Loucy (cell line): ENCODE measurements around the gene ARL16.

Experiments
- H2AFZ ChIP-seq: fragments of 200-600 bp; sonication (generic); 2 replicates; pipeline ENCODE4 v1.6.0; 2016; ENCODE audit warnings: antibody characterized with exemption, mild to moderate bottlenecking, low read length, moderate library complexity
- H3F3A ChIP-seq: fragments of 200-600 bp; 2 replicates; pipeline ENCODE4 v1.6.0; 2016; ENCODE audit warnings: antibody characterized with exemption, low read depth, mild to moderate bottlenecking
- H3K27me3 ChIP-seq: fragments of 200-600 bp; sonication (generic); 2 replicates; pipeline ENCODE4 v1.6.1; 2014; ENCODE audit warnings: low read length, mild to moderate bottlenecking; ENCODE audit not compliant: insufficient read depth, poor library complexity, severe bottlenecking
- H3K36me3 ChIP-seq: fragments of 200-600 bp; sonication (generic); 2 replicates; pipeline ENCODE4 v1.6.1; 2016; ENCODE audit warnings: low read length; ENCODE audit not compliant: insufficient read depth
- H3K4me1 ChIP-seq: fragments of 200-600 bp; sonication (generic); 2 replicates; pipeline ENCODE4 v1.5.1; 2014; ENCODE audit warnings: low read length, mild to moderate bottlenecking; ENCODE audit not compliant: insufficient read depth, poor library complexity, severe bottlenecking
- H3K4me2 ChIP-seq: fragments of 200-600 bp; sonication (generic); 2 replicates; pipeline ENCODE4 v1.6.0; 2014; ENCODE audit warnings: antibody characterized with exemption, low read length, low read depth, mild to moderate bottlenecking; ENCODE audit not compliant: poor library complexity, severe bottlenecking
- H3K4me3 ChIP-seq: fragments of 200-600 bp; sonication (generic); 2 replicates; pipeline ENCODE4 v1.5.1; 2014; ENCODE audit warnings: low read length, mild to moderate bottlenecking, mixed read lengths; ENCODE audit not compliant: poor library complexity, severe bottlenecking
- H3K79me2 ChIP-seq: fragments of 200-600 bp; sonication (generic); 2 replicates; pipeline ENCODE4 v1.6.1; 2014; ENCODE audit warnings: low read length; ENCODE audit not compliant: insufficient read depth
- H3K9ac ChIP-seq: fragments of 200-600 bp; sonication (generic); 2 replicates; pipeline ENCODE4 v1.6.0; 2014; ENCODE audit warnings: mild to moderate bottlenecking, low read depth, low read length, moderate library complexity; ENCODE audit not compliant: poor library complexity, severe bottlenecking
- H3K9me2 ChIP-seq: fragments of 200-600 bp; sonication (generic); replicated peaks from 2 replicates; pipeline ENCODE4 v1.6.1; 2016; ENCODE audit warnings: low read depth, low read length, mixed read lengths
- H3K9me3 ChIP-seq: fragments of 200-600 bp; sonication (generic); 2 replicates; pipeline ENCODE4 v1.6.1; 2014; ENCODE audit warnings: mild to moderate bottlenecking, antibody characterized with exemption, low read length, low read depth; ENCODE audit not compliant: insufficient read depth
- H4K20me1 ChIP-seq: fragments of 200-600 bp; sonication (generic); 2 replicates; pipeline ENCODE4 v1.6.0; 2014; ENCODE audit warnings: antibody characterized with exemption, low read length, mild to moderate bottlenecking; ENCODE audit not compliant: insufficient read depth, poor library complexity, severe bottlenecking
- EZH2phosphoT487 ChIP-seq: fragments of 200-600 bp; IDR thresholded peaks from 2 replicates; pipeline ENCODE4 v1.6.1; 2018; ENCODE audit warnings: antibody characterized with exemption, mild to moderate bottlenecking, moderate library complexity, borderline replicate concordance
- TF ChIP-seq, protein P1 (sequence below): fragments of 200-600 bp; sonication (generic); conservative IDR thresholded peaks from 2 replicates; pipeline ENCODE4 v1.5.1; 2014; ENCODE audit warnings: mild to moderate bottlenecking, antibody characterized with exemption, low read length

ARL16 gene

DNA sequence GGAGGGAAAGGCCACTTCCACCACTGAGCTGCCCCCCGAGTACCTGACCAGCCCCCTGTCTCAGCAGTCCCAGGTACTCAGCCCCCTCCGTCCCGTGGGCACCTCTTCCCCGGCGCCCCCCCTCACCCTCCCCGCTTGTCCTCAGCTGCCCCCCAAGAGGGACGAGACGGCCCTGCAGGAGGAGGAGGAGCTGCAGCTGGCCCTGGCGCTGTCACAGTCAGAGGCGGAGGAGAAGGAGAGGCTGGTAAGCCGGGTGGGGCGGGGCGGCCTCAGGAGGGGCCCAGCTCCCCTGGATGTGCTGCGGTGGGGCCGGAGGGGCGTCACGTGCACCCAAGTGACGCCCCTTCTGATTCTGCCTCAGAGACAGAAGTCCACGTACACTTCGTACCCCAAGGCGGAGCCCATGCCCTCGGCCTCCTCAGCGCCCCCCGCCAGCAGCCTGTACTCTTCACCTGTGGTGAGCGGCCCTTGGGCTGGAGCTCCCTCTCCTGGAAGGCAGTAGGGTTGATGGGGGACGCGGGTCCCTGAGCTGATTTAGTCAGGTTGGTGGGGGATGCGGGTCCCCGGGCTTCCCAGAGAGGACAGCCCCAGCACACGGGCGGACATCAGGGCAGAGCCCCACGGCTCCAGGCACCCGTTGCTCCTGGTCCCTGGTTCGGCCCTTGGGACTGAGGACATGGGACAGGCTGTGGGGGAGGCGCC, 10.1 kb upstream of the ARL16 start:
- no peaks in the 10 kb centered on the region for H3K27me3 ChIP-seq
- H2AFZ ChIP-seq: no peak overlapping the region
- no peaks in the 10 kb centered on the region for H3K4me1 ChIP-seq
- peaks cover 20% of the 10 kb centered on the region; the same call in 1 of the 2 replicates for H3K79me2 ChIP-seq
- H3K9ac ChIP-seq: no peak overlapping the region
- H3K9me2 ChIP-seq: no peaks in the 10 kb centered on the region
- H4K20me1 ChIP-seq: peaks cover 4% of the 10 kb centered on the region
- TF ChIP-seq, protein P1, sequence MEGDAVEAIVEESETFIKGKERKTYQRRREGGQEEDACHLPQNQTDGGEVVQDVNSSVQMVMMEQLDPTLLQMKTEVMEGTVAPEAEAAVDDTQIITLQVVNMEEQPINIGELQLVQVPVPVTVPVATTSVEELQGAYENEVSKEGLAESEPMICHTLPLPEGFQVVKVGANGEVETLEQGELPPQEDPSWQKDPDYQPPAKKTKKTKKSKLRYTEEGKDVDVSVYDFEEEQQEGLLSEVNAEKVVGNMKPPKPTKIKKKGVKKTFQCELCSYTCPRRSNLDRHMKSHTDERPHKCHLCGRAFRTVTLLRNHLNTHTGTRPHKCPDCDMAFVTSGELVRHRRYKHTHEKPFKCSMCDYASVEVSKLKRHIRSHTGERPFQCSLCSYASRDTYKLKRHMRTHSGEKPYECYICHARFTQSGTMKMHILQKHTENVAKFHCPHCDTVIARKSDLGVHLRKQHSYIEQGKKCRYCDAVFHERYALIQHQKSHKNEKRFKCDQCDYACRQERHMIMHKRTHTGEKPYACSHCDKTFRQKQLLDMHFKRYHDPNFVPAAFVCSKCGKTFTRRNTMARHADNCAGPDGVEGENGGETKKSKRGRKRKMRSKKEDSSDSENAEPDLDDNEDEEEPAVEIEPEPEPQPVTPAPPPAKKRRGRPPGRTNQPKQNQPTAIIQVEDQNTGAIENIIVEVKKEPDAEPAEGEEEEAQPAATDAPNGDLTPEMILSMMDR: peak; percentile 35
- no peak for TF ChIP-seq EZH2phosphoT487
- H3K9me3 ChIP-seq: no peaks in the 10 kb centered on the region
- no peak overlapping the region for H3K4me2 ChIP-seq
- peaks cover 87% of the 10 kb centered on the region; the same call in 1 of the 2 replicates for H3K36me3 ChIP-seq
- H3F3A ChIP-seq: no peaks in the 10 kb centered on the region
- no peak overlapping the region for H3K4me3 ChIP-seq

DNA sequence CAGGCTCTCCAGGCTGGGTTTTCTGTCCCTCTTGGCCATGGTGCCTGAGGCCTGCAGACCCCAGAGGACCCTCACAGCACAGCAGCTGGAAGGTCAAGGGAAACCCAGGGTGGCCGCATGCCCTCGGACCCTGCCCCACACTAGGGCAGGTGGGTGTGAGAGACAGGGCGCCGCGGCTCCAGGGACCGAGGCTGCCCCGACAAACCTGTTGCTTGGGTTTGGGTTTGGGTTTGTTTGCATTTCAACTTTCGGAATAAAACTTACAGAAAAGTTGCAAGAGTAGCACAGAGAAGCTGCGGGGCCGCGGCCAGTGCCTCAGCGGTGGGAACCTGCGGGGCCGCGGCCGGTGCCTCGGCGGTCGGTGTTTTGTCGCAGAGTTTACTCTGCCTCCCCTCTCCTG, 8.0 kb upstream of the ARL16 start:
- no peak for TF ChIP-seq EZH2phosphoT487
- TF ChIP-seq, protein P1: no peak
- Histone ChIP-seq H3F3A (no peaks in the 10 kb centered on the region), H3K27me3 (no peaks in the 10 kb centered on the region), H3K9ac (no peak overlapping the region), H3K9me2 (no peaks in the 10 kb centered on the region), H3K4me3 (no peak overlapping the region), H4K20me1 (no peaks in the 10 kb centered on the region), H3K9me3 (no peaks in the 10 kb centered on the region), H3K4me1 (no peaks in the 10 kb centered on the region), H3K4me2 (no peak overlapping the region), H3K36me3 (peaks cover 83% of the 10 kb centered on the region; the same call in 1 of the 2 replicates), H3K79me2 (peaks cover 29% of the 10 kb centered on the region; the same call in 1 of the 2 replicates), H2AFZ (no peak overlapping the region)

DNA sequence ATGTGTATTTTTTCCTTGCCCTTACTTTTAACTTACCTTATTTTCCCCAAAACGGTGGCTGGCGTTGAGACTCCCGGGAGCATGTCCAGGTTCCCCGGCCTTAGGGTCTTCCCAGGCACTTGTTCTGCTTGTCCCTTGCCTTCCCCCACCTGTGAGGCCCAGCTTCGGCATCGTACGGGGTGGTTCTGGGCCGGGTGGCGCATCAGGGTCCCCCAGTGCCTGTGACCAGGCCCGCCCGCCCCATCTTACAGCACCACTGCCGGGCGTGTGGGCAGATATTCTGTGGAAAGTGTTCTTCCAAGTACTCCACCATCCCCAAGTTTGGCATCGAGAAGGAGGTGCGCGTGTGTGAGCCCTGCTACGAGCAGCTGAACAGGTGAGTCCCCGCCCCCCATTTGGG, 7.6 kb upstream of the ARL16 start:
- H3K9ac ChIP-seq: no peak overlapping the region
- H4K20me1 ChIP-seq: peaks cover under 1% of the 10 kb centered on the region
- no peaks in the 10 kb centered on the region for H3K9me2 ChIP-seq
- H3K4me3 ChIP-seq: no peak overlapping the region
- no peak overlapping the region for H2AFZ ChIP-seq
- no peaks in the 10 kb centered on the region for H3K27me3 ChIP-seq
- peaks cover 83% of the 10 kb centered on the region; the same call in 1 of the 2 replicates for H3K36me3 ChIP-seq
- no peaks in the 10 kb centered on the region for H3K4me1 ChIP-seq
- H3F3A ChIP-seq: no peaks in the 10 kb centered on the region
- no peaks in the 10 kb centered on the region for H3K9me3 ChIP-seq
- no peak for TF ChIP-seq EZH2phosphoT487
- TF ChIP-seq, protein P1: no peak
- H3K79me2 ChIP-seq: peaks cover 33% of the 10 kb centered on the region
- no peak overlapping the region for H3K4me2 ChIP-seq
